Upper lobe of left lung (tissue), 4 donors: Measurements from ENCODE around the gene CKM.

Experiments
- EP300 ChIP-seq, 4 donors: sonication (generic); formaldehyde crosslinking; IDR thresholded peaks; one replicate each; pipeline ENCODE4 v1.5.1; 2017; ENCODE audit warnings: antibody characterized with exemption in 4 of 4, control low read depth in 2 of 4
- POLR2A ChIP-seq, 4 donors: fragments of 450-650 bp; IDR thresholded peaks; one replicate each; pipeline ENCODE4 v1.5.1; 2016 to 2017; ENCODE audit warnings: antibody characterized with exemption in 4 of 4, mild to moderate bottlenecking in 2 of 4
- POLR2AphosphoS5 ChIP-seq, 2 donors: sonication (generic); formaldehyde crosslinking; IDR thresholded peaks; one replicate each; pipeline ENCODE4 v1.5.1; 2017; ENCODE audit warnings: antibody characterized with exemption in 2 of 2
- TF ChIP-seq, protein P1 (sequence below), 6 experiments: fragments of 450-650 bp in 4 of 6; fragments of 200-600 bp in 2 of 6; sonication (generic) in 2 of 6; IDR thresholded peaks; one replicate each; pipeline ENCODE4 v1.5.1; 2016 to 2019; ENCODE audit warnings: antibody characterized with exemption in 6 of 6

DNA sequence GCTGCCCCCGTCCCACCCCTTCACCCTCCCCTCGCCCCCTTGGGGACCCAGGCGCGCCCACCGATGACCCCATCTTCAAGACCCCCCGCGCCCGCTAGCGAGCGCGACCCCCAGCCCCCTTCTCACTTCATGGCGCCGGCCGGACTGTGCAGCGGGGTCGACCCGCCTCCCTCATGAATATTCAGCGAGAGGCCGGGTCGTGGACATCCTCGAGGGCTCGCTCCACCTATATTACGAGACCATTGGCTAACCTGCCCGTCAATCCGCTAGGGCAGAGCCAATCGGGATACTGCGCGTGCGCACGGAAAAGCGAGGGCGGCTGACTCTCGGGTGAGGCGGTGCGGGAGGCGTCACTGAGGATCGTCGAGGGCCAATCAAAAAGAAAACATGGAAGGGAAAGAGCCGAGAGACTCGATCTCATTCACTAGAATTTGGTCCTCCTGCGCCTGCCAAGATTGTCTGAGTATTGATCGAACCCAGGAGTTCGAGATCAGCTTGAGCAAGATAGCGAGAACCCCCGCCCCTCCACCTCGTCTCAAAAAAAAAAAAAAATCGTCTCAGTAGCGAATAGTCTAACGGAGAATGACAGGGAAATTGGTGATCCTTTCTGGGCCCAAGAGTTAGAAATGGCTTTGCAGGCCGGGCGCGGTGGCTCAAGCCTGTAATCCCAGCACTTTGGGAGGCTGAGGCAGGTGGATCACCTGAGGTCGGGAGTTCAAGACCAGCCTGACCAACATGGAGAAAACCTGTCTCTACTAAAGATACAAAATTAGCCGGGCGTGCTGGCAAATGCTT is 47.9 kb upstream of the CKM start, which contains the start of gene ERCC2:
- TF ChIP-seq EP300 (IDR thresholded peaks at IDR 0.05) (no peak), POLR2A (IDR thresholded peaks at IDR 0.05) (peak in 1 of 4 donors; percentile 41), POLR2AphosphoS5 (IDR thresholded peaks at IDR 0.05) (peak in 1 of 2 donors; percentile 69)
- TF ChIP-seq, protein P1, sequence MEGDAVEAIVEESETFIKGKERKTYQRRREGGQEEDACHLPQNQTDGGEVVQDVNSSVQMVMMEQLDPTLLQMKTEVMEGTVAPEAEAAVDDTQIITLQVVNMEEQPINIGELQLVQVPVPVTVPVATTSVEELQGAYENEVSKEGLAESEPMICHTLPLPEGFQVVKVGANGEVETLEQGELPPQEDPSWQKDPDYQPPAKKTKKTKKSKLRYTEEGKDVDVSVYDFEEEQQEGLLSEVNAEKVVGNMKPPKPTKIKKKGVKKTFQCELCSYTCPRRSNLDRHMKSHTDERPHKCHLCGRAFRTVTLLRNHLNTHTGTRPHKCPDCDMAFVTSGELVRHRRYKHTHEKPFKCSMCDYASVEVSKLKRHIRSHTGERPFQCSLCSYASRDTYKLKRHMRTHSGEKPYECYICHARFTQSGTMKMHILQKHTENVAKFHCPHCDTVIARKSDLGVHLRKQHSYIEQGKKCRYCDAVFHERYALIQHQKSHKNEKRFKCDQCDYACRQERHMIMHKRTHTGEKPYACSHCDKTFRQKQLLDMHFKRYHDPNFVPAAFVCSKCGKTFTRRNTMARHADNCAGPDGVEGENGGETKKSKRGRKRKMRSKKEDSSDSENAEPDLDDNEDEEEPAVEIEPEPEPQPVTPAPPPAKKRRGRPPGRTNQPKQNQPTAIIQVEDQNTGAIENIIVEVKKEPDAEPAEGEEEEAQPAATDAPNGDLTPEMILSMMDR (IDR thresholded peaks at IDR 0.05), result no peak
